ENCODE data around the gene CHRNB2.

Gene CHRNB2

DNA sequence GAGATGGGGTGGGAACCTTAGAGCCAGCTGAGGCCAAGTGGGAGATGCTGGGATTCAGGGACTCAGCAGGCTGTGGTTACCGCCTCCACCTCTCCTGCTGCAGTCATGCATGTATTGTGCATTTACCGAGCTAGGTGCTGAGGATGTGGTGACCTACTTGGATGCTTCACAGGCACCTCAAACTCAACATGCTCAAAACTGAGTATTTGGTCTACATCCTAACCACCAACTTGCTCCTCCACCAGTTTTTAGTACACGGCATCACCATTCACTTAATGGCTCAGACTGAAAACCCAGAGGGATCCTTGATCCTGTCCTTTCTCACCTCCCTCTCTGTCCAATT is 5.6 kb downstream of the CHRNB2 start:
- H3K9ac ChIP-seq (ENCODE audit: low read length), result no peak overlapping the region
- no peak overlapping the region for H4K5ac ChIP-seq (ENCODE audit: low read length)
- H3K79me2 ChIP-seq (ENCODE audit: control insufficient read depth, insufficient read depth, low read length), result no peaks in the 10 kb centered on the region
- H3K4me2 ChIP-seq (ENCODE audit: low read length), result no peak overlapping the region
- H4K8ac ChIP-seq (ENCODE audit: low read depth, low read length), result no peak overlapping the region
- no CpG with 5 or more reads among the region's 3 CpGs for WGBS (ENCODE audit: extremely low coverage, insufficient coverage, low lambda C conversion rate)
- no peak overlapping the region for H2BK120ac ChIP-seq (ENCODE audit: low read depth, low read length)
- no peaks in the 10 kb centered on the region for H3K27me3 ChIP-seq (ENCODE audit: insufficient read depth, low read length, poor library complexity)
- H3K27ac ChIP-seq (ENCODE audit: low read depth, low read length), result no peak overlapping the region
- H2BK15ac ChIP-seq (replicated peaks; ENCODE audit: low read depth), result no peak overlapping the region
- H3K56ac ChIP-seq (ENCODE audit: low read length), result no peak overlapping the region
- no peak overlapping the region for H3K18ac ChIP-seq (ENCODE audit: low read length)
- peaks cover 2% of the 10 kb centered on the region for H3K36me3 ChIP-seq (ENCODE audit: control insufficient read depth, insufficient read depth, low read length)
- no peak overlapping the region for H2AK5ac ChIP-seq (ENCODE audit: low read length)
- no peak overlapping the region for H3K4ac ChIP-seq (ENCODE audit: low read depth, low read length)
- DNase-seq, result no peak
- no peak overlapping the region for H3K23ac ChIP-seq (ENCODE audit: low read length)
- H2BK5ac ChIP-seq (ENCODE audit: low read length), result no peak overlapping the region
- no peaks in the 10 kb centered on the region for H3K4me1 ChIP-seq (ENCODE audit: control insufficient read depth, low read depth, low read length)
- H3K79me1 ChIP-seq (ENCODE audit: low read length), result no peaks in the 10 kb centered on the region
- H3K4me3 ChIP-seq (ENCODE audit: low read length), result no peak overlapping the region

DNA sequence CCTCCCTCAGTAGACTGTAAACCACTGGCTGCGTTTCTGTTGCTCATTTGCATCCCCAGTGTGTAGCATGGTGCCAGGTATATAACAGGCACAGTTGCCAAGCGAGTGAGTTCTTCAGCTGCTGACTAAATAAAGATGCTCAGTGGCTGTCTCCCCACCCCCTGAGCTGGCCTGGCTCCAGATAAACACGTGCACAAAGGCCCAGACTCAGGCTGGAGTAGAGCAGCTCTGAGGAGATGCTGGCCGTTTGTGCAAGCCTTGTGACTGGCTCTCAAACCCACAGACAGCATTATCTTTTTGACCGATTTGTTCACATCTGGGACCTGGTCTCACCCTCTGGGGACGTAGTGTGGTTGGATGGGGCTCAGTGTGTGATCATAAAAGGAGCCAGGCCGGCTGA is 7.1 kb downstream of the CHRNB2 start:
- Histone ChIP-seq H3K18ac (ENCODE audit: low read length) (no peak overlapping the region), H3K23ac (ENCODE audit: low read length) (no peak overlapping the region), H3K79me1 (ENCODE audit: low read length) (no peaks in the 10 kb centered on the region), H3K27me3 (ENCODE audit: insufficient read depth, low read length, poor library complexity) (no peaks in the 10 kb centered on the region), H3K79me2 (ENCODE audit: control insufficient read depth, insufficient read depth, low read length) (no peaks in the 10 kb centered on the region), H3K4me2 (ENCODE audit: low read length) (no peak overlapping the region), H3K27ac (ENCODE audit: low read depth, low read length) (no peak overlapping the region), H4K5ac (ENCODE audit: low read length) (no peak overlapping the region), H3K56ac (ENCODE audit: low read length) (no peak overlapping the region), H2AK5ac (ENCODE audit: low read length) (no peak overlapping the region), H3K4me3 (ENCODE audit: low read length) (no peak overlapping the region), H3K4ac (ENCODE audit: low read depth, low read length) (no peak overlapping the region), H2BK15ac (replicated peaks; ENCODE audit: low read depth) (no peak overlapping the region), H2BK5ac (ENCODE audit: low read length) (no peak overlapping the region), H4K8ac (ENCODE audit: low read depth, low read length) (no peak overlapping the region), H2BK120ac (ENCODE audit: low read depth, low read length) (no peak overlapping the region), H3K4me1 (ENCODE audit: control insufficient read depth, low read depth, low read length) (no peaks in the 10 kb centered on the region), H3K9ac (ENCODE audit: low read length) (no peak overlapping the region), H3K36me3 (ENCODE audit: control insufficient read depth, insufficient read depth, low read length) (peaks cover 5% of the 10 kb centered on the region)
- DNase-seq, result peak; percentile 12
- WGBS (ENCODE audit: extremely low coverage, insufficient coverage, low lambda C conversion rate), result no CpG with 5 or more reads among the region's 7 CpGs

DNA sequence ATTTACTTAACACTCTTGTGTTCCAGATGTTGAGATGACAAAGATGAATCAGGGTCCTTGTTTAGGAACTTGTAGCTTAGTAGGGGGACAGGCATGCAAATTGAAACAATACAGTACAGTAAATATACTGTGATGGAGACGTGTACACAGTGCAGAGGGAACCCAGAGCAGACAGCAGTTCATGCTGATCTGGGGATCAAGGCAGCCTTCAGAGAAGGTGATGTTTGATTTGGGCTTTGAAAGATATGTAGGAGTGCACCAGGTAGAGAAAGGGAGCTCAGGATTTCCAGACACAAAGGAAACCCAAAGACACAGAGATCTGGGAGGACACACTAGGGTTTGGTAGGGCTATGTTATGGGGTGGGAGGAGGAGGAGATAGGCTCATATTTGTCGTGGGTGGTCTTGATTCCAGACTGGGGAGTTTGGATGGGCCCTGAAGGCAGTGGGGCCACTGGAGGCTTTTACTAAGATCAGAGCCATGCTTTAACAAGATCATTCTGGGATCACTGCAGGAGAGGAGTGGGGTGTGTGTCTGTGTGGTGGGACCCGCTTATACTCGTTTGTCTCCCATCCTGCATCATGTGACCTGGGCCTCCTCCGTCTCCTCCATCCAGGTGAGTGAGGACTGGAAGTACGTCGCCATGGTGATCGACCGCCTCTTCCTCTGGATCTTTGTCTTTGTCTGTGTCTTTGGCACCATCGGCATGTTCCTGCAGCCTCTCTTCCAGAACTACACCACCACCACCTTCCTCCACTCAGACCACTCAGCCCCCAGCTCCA is 7.8 kb downstream of the CHRNB2 start:
- Histone ChIP-seq H3K79me1 (ENCODE audit: low read length) (no peaks in the 10 kb centered on the region), H3K27me3 (ENCODE audit: insufficient read depth, low read length, poor library complexity) (no peaks in the 10 kb centered on the region), H3K27ac (ENCODE audit: low read depth, low read length) (no peak overlapping the region), H3K4me3 (ENCODE audit: low read length) (no peak overlapping the region), H3K4ac (ENCODE audit: low read depth, low read length) (no peak overlapping the region), H3K4me2 (ENCODE audit: low read length) (no peak overlapping the region), H2BK5ac (ENCODE audit: low read length) (no peak overlapping the region), H3K79me2 (ENCODE audit: control insufficient read depth, insufficient read depth, low read length) (no peaks in the 10 kb centered on the region), H3K56ac (ENCODE audit: low read length) (no peak overlapping the region), H3K18ac (ENCODE audit: low read length) (no peak overlapping the region), H3K23ac (ENCODE audit: low read length) (no peak overlapping the region), H4K8ac (ENCODE audit: low read depth, low read length) (no peak overlapping the region), H3K36me3 (ENCODE audit: control insufficient read depth, insufficient read depth, low read length) (peaks cover 7% of the 10 kb centered on the region), H2AK5ac (ENCODE audit: low read length) (no peak overlapping the region), H4K5ac (ENCODE audit: low read length) (no peak overlapping the region), H3K4me1 (ENCODE audit: control insufficient read depth, low read depth, low read length) (no peaks in the 10 kb centered on the region), H2BK15ac (replicated peaks; ENCODE audit: low read depth) (no peak overlapping the region), H2BK120ac (ENCODE audit: low read depth, low read length) (no peak overlapping the region), H3K9ac (ENCODE audit: low read length) (no peak overlapping the region)
- WGBS (ENCODE audit: extremely low coverage, insufficient coverage, low lambda C conversion rate), result no CpG with 5 or more reads among the region's 10 CpGs
- no peak for DNase-seq

DNA sequence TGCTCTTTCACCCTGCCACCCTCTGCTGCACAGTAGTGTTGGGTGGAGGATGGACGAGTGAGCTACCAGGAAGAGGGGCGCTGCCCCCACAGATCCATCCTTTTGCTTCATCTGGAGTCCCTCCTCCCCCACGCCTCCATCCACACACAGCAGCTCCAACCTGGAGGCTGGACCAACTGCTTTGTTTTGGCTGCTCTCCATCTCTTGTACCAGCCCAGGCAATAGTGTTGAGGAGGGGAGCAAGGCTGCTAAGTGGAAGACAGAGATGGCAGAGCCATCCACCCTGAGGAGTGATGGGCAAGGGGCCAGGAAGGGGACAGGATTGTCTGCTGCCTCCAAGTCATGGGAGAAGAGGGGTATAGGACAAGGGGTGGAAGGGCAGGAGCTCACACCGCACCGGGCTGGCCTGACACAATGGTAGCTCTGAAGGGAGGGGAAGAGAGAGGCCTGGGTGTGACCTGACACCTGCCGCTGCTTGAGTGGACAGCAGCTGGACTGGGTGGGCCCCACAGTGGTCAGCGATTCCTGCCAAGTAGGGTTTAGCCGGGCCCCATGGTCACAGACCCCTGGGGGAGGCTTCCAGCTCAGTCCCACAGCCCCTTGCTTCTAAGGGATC is 8.5 kb downstream of the CHRNB2 start:
- Histone ChIP-seq H3K36me3 (ENCODE audit: control insufficient read depth, insufficient read depth, low read length) (peaks cover 7% of the 10 kb centered on the region), H3K4me3 (ENCODE audit: low read length) (no peak overlapping the region), H4K5ac (ENCODE audit: low read length) (no peak overlapping the region), H3K9ac (ENCODE audit: low read length) (no peak overlapping the region), H3K23ac (ENCODE audit: low read length) (no peak overlapping the region), H3K4me1 (ENCODE audit: control insufficient read depth, low read depth, low read length) (no peaks in the 10 kb centered on the region), H3K4me2 (ENCODE audit: low read length) (no peak overlapping the region), H3K4ac (ENCODE audit: low read depth, low read length) (no peak overlapping the region), H2AK5ac (ENCODE audit: low read length) (no peak overlapping the region), H2BK5ac (ENCODE audit: low read length) (no peak overlapping the region), H3K56ac (ENCODE audit: low read length) (no peak overlapping the region), H4K8ac (ENCODE audit: low read depth, low read length) (no peak overlapping the region), H3K79me1 (ENCODE audit: low read length) (no peaks in the 10 kb centered on the region), H3K27me3 (ENCODE audit: insufficient read depth, low read length, poor library complexity) (no peaks in the 10 kb centered on the region), H2BK15ac (replicated peaks; ENCODE audit: low read depth) (no peak overlapping the region), H3K18ac (ENCODE audit: low read length) (no peak overlapping the region), H3K79me2 (ENCODE audit: control insufficient read depth, insufficient read depth, low read length) (no peaks in the 10 kb centered on the region), H3K27ac (ENCODE audit: low read depth, low read length) (no peak overlapping the region), H2BK120ac (ENCODE audit: low read depth, low read length) (no peak overlapping the region)
- WGBS (ENCODE audit: extremely low coverage, insufficient coverage, low lambda C conversion rate), result no CpG with 5 or more reads among the region's 8 CpGs
- no peak for DNase-seq

DNA sequence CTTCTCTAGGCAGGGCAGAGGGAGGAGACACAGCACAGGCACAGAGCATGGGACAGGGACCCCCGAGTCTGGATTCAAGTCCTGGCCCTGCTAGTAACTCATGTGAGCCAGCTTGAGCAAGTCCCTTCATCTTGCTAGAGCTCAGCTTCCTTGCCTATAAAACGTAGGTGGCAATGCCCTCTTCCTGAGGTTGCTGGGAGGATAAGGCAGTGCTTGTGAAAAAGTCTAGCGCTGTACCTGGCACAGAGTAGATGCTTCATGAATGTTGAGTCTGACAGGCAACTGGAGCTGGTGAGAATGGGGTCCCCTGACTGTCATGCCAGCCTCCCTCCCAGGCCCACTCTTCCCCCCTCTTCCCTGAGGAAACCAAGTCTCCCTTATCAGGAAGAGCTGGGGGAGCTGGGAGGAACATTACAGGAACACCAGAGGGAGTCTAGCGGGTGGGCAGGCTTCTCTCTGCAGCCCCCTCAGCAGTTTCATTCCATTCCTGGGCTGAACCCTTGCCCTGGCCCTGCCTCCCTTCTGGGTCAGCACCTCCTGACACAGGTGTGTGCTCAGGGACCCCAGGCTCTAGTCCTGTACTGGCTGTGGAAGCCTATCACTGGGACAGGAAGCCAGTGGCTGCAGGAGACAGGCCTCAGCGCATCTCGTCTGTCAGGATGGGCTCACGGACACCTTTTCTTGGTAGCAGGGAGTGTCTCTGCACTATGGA is 9.9 kb downstream of the CHRNB2 start:
- H3K4ac ChIP-seq (ENCODE audit: low read depth, low read length), result no peak overlapping the region
- H3K18ac ChIP-seq (ENCODE audit: low read length), result no peak overlapping the region
- WGBS (ENCODE audit: extremely low coverage, insufficient coverage, low lambda C conversion rate), result no CpG with 5 or more reads among the region's 7 CpGs
- H3K79me2 ChIP-seq (ENCODE audit: control insufficient read depth, insufficient read depth, low read length), result no peaks in the 10 kb centered on the region
- H3K36me3 ChIP-seq (ENCODE audit: control insufficient read depth, insufficient read depth, low read length), result peaks cover 7% of the 10 kb centered on the region
- no peak overlapping the region for H2BK15ac ChIP-seq (replicated peaks; ENCODE audit: low read depth)
- H2BK120ac ChIP-seq (ENCODE audit: low read depth, low read length), result no peak overlapping the region
- DNase-seq, result no peak
- H4K5ac ChIP-seq (ENCODE audit: low read length), result no peak overlapping the region
- H3K9ac ChIP-seq (ENCODE audit: low read length), result no peak overlapping the region
- H3K4me2 ChIP-seq (ENCODE audit: low read length), result no peak overlapping the region
- no peak overlapping the region for H3K56ac ChIP-seq (ENCODE audit: low read length)
- no peak overlapping the region for H3K23ac ChIP-seq (ENCODE audit: low read length)
- H3K79me1 ChIP-seq (ENCODE audit: low read length), result no peaks in the 10 kb centered on the region
- no peaks in the 10 kb centered on the region for H3K4me1 ChIP-seq (ENCODE audit: control insufficient read depth, low read depth, low read length)
- H2AK5ac ChIP-seq (ENCODE audit: low read length), result no peak overlapping the region
- no peak overlapping the region for H4K8ac ChIP-seq (ENCODE audit: low read depth, low read length)
- no peak overlapping the region for H2BK5ac ChIP-seq (ENCODE audit: low read length)
- H3K27me3 ChIP-seq (ENCODE audit: insufficient read depth, low read length, poor library complexity), result no peaks in the 10 kb centered on the region
- H3K4me3 ChIP-seq (ENCODE audit: low read length), result no peak overlapping the region
- no peak overlapping the region for H3K27ac ChIP-seq (ENCODE audit: low read depth, low read length)
